Loucy (cell line): Measurements from ENCODE around the gene GNPAT.
A peak's percentile ranks its signal among the peaks of the same experiment; 100 is the strongest.
"Not testable (repeated sequence)": the region's sequence is repeated elsewhere in the genome, so short reads cannot be mapped to it uniquely, and the experiment has no call there.

Source experiments
- H2AFZ ChIP-seq: fragments of 200-600 bp; sonication (generic); 2 replicates; pipeline ENCODE4 v1.6.0; 2016; ENCODE audit warnings: antibody characterized with exemption, mild to moderate bottlenecking, low read length, moderate library complexity
- H3F3A ChIP-seq: fragments of 200-600 bp; 2 replicates; pipeline ENCODE4 v1.6.0; 2016; ENCODE audit warnings: antibody characterized with exemption, low read depth, mild to moderate bottlenecking
- H3K27me3 ChIP-seq: fragments of 200-600 bp; sonication (generic); 2 replicates; pipeline ENCODE4 v1.6.1; 2014; ENCODE audit warnings: low read length, mild to moderate bottlenecking; ENCODE audit not compliant: insufficient read depth, poor library complexity, severe bottlenecking
- H3K36me3 ChIP-seq: fragments of 200-600 bp; sonication (generic); 2 replicates; pipeline ENCODE4 v1.6.1; 2016; ENCODE audit warnings: low read length; ENCODE audit not compliant: insufficient read depth
- H3K4me1 ChIP-seq: fragments of 200-600 bp; sonication (generic); 2 replicates; pipeline ENCODE4 v1.5.1; 2014; ENCODE audit warnings: low read length, mild to moderate bottlenecking; ENCODE audit not compliant: insufficient read depth, poor library complexity, severe bottlenecking
- H3K4me2 ChIP-seq: fragments of 200-600 bp; sonication (generic); 2 replicates; pipeline ENCODE4 v1.6.0; 2014; ENCODE audit warnings: antibody characterized with exemption, low read length, low read depth, mild to moderate bottlenecking; ENCODE audit not compliant: poor library complexity, severe bottlenecking
- H3K4me3 ChIP-seq: fragments of 200-600 bp; sonication (generic); 2 replicates; pipeline ENCODE4 v1.5.1; 2014; ENCODE audit warnings: low read length, mild to moderate bottlenecking, mixed read lengths; ENCODE audit not compliant: poor library complexity, severe bottlenecking
- H3K79me2 ChIP-seq: fragments of 200-600 bp; sonication (generic); 2 replicates; pipeline ENCODE4 v1.6.1; 2014; ENCODE audit warnings: low read length; ENCODE audit not compliant: insufficient read depth
- H3K9ac ChIP-seq: fragments of 200-600 bp; sonication (generic); 2 replicates; pipeline ENCODE4 v1.6.0; 2014; ENCODE audit warnings: mild to moderate bottlenecking, low read depth, low read length, moderate library complexity; ENCODE audit not compliant: poor library complexity, severe bottlenecking
- H3K9me2 ChIP-seq: fragments of 200-600 bp; sonication (generic); replicated peaks from 2 replicates; pipeline ENCODE4 v1.6.1; 2016; ENCODE audit warnings: low read depth, low read length, mixed read lengths
- H3K9me3 ChIP-seq: fragments of 200-600 bp; sonication (generic); 2 replicates; pipeline ENCODE4 v1.6.1; 2014; ENCODE audit warnings: mild to moderate bottlenecking, antibody characterized with exemption, low read length, low read depth; ENCODE audit not compliant: insufficient read depth
- H4K20me1 ChIP-seq: fragments of 200-600 bp; sonication (generic); 2 replicates; pipeline ENCODE4 v1.6.0; 2014; ENCODE audit warnings: antibody characterized with exemption, low read length, mild to moderate bottlenecking; ENCODE audit not compliant: insufficient read depth, poor library complexity, severe bottlenecking
- EZH2phosphoT487 ChIP-seq: fragments of 200-600 bp; IDR thresholded peaks from 2 replicates; pipeline ENCODE4 v1.6.1; 2018; ENCODE audit warnings: antibody characterized with exemption, mild to moderate bottlenecking, moderate library complexity, borderline replicate concordance
- TF ChIP-seq, protein P1 (sequence below): fragments of 200-600 bp; sonication (generic); conservative IDR thresholded peaks from 2 replicates; pipeline ENCODE4 v1.5.1; 2014; ENCODE audit warnings: mild to moderate bottlenecking, antibody characterized with exemption, low read length

Gene GNPAT

DNA sequence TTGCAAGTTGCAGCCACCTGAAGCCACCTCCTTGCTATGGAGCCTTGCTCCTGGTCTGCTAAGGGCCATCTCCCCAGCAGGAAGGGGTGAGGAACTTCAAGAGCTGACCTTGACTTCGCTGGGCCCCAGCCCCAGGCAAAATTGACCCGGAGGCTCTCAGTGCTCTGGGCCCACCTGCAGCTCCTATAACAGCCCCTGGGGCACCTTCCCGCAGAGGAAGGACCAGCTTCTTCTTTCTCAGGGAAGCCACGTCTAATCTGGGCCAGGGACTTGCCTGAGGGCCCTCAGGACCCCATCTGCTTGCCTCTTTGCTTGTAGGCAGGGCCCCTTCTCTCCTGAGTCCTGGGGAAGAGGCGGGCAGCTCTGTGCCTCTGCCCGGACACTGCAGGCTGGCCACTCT is 30.9 kb upstream of the GNPAT start:
- no peak for TF ChIP-seq EZH2phosphoT487
- TF ChIP-seq, protein P1, sequence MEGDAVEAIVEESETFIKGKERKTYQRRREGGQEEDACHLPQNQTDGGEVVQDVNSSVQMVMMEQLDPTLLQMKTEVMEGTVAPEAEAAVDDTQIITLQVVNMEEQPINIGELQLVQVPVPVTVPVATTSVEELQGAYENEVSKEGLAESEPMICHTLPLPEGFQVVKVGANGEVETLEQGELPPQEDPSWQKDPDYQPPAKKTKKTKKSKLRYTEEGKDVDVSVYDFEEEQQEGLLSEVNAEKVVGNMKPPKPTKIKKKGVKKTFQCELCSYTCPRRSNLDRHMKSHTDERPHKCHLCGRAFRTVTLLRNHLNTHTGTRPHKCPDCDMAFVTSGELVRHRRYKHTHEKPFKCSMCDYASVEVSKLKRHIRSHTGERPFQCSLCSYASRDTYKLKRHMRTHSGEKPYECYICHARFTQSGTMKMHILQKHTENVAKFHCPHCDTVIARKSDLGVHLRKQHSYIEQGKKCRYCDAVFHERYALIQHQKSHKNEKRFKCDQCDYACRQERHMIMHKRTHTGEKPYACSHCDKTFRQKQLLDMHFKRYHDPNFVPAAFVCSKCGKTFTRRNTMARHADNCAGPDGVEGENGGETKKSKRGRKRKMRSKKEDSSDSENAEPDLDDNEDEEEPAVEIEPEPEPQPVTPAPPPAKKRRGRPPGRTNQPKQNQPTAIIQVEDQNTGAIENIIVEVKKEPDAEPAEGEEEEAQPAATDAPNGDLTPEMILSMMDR, result no peak
- H3K4me1 ChIP-seq, result peaks cover 5% of the 10 kb centered on the region
- no peaks in the 10 kb centered on the region for H4K20me1 ChIP-seq
- no peaks in the 10 kb centered on the region for H3K9me2 ChIP-seq
- H3K9ac ChIP-seq, result no peak overlapping the region
- no peaks in the 10 kb centered on the region for H3K27me3 ChIP-seq
- no peaks in the 10 kb centered on the region for H3K79me2 ChIP-seq
- no peak overlapping the region for H3K4me2 ChIP-seq
- no peak overlapping the region for H2AFZ ChIP-seq
- no peaks in the 10 kb centered on the region for H3F3A ChIP-seq
- H3K4me3 ChIP-seq, result no peak overlapping the region
- H3K9me3 ChIP-seq, result no peaks in the 10 kb centered on the region
- H3K36me3 ChIP-seq, result no peaks in the 10 kb centered on the region

DNA sequence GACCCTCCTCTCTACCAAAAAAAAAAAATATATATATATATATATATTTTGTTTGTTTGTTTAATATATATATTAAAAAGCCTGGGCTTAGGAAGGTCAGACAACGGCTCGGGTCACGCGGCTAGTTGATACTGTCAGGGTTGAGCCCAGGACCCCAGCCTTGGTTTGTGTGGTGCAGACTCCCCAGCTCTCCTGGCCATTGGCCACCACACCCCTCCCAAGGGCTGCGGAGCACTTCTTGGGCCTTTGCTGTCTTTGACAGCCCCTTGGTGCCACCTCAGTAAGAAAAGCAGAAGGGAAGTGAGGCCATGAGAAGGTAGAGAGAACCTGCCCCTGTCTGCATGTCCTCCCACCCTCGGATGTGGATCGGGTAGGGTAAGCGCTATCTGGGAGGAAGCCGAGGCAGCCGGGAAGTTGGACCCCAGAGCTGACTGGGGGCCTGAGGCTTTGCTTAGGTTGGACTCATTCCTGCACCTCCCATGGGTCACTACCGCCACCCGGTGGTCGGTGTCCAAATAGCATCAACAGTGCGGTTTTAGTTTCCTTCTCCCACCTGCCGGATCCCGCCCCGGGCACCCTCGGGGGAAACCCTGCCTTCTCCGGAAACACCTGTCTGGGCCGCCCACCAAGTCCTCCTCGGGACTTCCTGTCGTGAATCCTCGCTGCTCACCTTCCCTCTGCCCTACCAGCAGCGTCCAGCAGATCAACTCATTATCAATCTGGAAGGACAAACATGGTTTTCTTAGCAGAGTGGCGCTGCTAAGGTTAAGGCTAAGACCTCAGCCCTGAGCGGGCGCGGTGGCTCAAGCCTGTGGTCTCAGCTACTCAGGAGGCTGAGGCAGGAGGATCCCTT is 29.8 kb upstream of the GNPAT start:
- Histone ChIP-seq H3K79me2 (no peaks in the 10 kb centered on the region), H3K27me3 (no peaks in the 10 kb centered on the region), H4K20me1 (no peaks in the 10 kb centered on the region), H3K9me2 (no peaks in the 10 kb centered on the region), H2AFZ (peak overlapping the region; percentile 63), H3K4me1 (peaks cover 5% of the 10 kb centered on the region), H3K4me2 (peak overlapping the region; percentile 50), H3K9ac (no peak overlapping the region), H3K9me3 (no peaks in the 10 kb centered on the region), H3K36me3 (no peaks in the 10 kb centered on the region), H3K4me3 (peak overlapping the region; percentile 63), H3F3A (no peaks in the 10 kb centered on the region)
- TF ChIP-seq, protein P1, result peak; percentile 81
- TF ChIP-seq EZH2phosphoT487, result no peak

DNA sequence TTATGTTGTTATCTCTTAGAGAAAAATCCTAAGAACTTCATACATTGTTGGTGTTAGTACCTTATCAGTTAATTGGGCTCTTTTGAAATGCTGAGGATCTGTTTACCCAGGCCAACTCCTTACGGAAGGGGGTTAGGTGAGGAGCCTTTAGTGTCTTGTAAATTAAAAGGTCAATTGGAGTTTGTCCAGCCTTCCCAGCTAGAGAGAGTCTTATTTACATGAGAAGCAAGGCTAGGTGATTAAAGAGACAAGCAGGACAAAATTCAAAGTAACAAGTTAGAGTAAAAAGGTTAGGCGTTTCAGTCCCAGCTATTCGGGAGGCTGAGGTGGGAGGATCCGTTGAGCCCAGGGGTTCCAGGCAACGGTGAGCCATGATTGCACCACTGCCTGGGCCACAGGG is 28.7 kb upstream of the GNPAT start:
- H3K36me3 ChIP-seq, H3K27me3 ChIP-seq, H3F3A ChIP-seq, H3K79me2 ChIP-seq, H2AFZ ChIP-seq, H3K4me1 ChIP-seq, H4K20me1 ChIP-seq, H3K4me2 ChIP-seq, H3K9me3 ChIP-seq, H3K9ac ChIP-seq, H3K4me3 ChIP-seq, H3K9me2 ChIP-seq: not testable (repeated sequence)
